Activated naive CD4-positive, alpha-beta T cell treated with anti-CD3 and anti-CD28 coated beads, Interleukin-2, amount 50 U/mL, for 24 hours (primary cell): ENCODE measurements around the gene GPC4.

ENCODE experiments used
- H3K27ac Mint-ChIP-seq: one replicate; pipeline ENCODE4 v1.8.0; 2021; ENCODE audit warnings: mild to moderate bottlenecking, mixed read lengths
- H3K27me3 Mint-ChIP-seq: one replicate; pipeline ENCODE4 v1.8.0; 2021; ENCODE audit warnings: mixed read lengths
- H3K36me3 Mint-ChIP-seq: one replicate; pipeline ENCODE4 v1.8.0; 2021; ENCODE audit warnings: mixed read lengths
- H3K4me1 Mint-ChIP-seq: one replicate; pipeline ENCODE4 v1.8.0; 2021; ENCODE audit warnings: mixed read lengths
- H3K4me3 Mint-ChIP-seq: one replicate; pipeline ENCODE4 v1.8.0; 2021; ENCODE audit warnings: mild to moderate bottlenecking, mixed read lengths
- H3K9me3 Mint-ChIP-seq: one replicate; pipeline ENCODE4 v1.8.0; 2021; ENCODE audit warnings: mixed read lengths

The GPC4 gene

DNA sequence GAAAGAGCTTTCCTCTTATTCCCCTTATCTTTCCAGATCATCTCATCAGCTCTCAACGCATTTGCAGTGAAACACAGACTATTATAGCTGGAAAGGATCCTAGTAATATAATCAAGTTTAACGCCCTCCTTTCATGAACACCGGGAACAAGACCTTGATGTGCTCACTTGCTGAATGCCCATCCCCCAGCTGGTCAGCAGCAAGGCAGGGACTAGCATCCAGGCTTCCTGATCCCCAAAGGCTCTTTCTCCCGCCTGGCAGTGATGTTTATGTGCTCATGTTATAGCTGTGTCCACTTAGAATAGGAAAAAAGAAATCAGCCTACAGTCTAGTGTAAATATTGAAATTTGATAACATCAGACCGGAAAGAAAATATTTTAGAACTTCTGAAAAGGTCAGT lies 24.6 kb downstream of the GPC4 start:
- no peak overlapping the region for H3K27ac Mint-ChIP-seq
- no peaks in the 10 kb centered on the region for H3K27me3 Mint-ChIP-seq
- H3K4me3 Mint-ChIP-seq = no peak overlapping the region
- no peaks in the 10 kb centered on the region for H3K4me1 Mint-ChIP-seq
- no peaks in the 10 kb centered on the region for H3K9me3 Mint-ChIP-seq
- no peaks in the 10 kb centered on the region for H3K36me3 Mint-ChIP-seq

DNA sequence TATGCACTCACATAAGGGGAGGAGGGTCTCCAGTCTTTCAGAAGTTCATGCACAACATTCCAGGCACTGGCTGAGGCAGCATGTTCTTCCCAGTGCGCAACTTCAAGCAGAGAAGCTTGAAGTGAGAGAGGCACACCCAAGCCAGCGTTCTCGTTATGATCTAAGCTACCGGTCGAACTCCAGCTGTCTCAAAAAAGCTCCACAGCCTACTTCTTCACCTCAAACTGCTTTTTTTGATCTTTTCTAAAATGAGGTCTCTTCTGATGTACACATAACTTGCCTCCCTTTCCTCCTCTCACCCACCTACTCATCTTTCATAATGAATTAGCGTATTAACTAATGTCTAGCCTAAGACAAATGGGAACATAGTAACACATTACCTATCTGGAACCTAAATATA lies 25.3 kb downstream of the GPC4 start:
- Mint-ChIP-seq H3K36me3 (no peaks in the 10 kb centered on the region), H3K4me1 (no peaks in the 10 kb centered on the region), H3K4me3 (no peak overlapping the region), H3K9me3 (no peaks in the 10 kb centered on the region), H3K27me3 (no peaks in the 10 kb centered on the region), H3K27ac (no peak overlapping the region)

DNA sequence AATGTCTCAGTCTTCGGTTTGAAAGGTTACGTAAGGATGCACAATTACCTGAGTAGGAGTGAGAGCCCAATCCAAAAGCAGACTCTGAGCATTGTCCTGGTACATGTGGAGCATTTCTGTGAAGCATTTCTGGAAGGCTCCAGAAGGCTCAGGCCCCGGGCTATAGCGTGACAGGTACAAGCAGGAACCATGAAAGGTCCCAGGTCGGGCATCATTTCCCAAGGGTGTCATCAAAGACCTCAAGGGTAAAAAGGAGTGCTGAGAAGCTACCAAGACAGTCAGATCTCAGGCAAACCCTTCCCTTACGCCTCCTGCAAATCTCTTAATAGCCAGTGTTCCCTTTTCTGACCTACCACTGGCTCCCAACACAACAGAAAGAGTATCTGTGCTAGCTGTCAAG lies 30.8 kb downstream of the GPC4 start:
- Mint-ChIP-seq H3K27me3 (no peaks in the 10 kb centered on the region), H3K4me1 (no peaks in the 10 kb centered on the region), H3K27ac (no peak overlapping the region), H3K36me3 (no peaks in the 10 kb centered on the region), H3K4me3 (no peak overlapping the region), H3K9me3 (no peaks in the 10 kb centered on the region)

DNA sequence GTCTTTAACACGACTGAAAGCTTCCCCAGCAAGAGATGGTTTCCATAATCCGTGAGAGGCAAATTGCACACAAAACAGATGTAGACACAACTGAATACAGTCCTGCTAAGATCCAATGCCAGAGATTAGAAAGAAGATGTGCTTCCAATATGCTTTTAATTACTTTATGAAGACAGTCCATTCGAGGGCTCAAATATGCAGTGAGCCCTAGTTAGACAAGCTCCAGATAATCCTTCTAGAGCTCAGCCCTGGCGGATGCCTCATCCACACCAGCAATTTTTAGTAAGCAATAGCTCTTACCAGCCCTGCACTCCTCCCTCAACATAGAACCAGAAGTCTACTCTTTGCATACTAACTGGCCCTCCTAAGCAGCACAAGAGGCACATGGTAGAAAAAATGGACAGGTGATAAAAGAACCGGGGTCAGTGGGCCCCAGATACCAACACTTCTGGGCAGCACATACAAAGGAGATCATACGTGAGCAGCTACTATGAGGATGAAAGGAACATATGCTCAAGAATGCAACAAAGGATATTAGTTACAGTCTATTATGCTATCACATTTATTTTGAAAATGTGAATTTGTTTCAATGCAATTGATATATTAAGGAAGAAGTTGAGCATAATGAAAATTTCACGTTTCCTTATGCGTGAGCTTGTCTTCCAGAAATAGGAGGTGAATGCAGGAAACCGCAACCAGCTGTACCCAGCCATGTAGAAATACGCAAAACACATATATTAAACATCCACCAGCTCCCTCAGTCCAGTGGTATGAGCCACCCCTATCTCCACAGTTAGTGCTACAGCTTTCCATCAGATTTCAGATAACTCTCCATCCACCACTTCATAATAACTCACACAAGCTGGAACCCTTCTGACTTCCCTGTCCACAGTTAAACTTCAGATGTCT lies 34.3 kb downstream of the GPC4 start:
- H3K36me3 Mint-ChIP-seq = no peaks in the 10 kb centered on the region
- no peaks in the 10 kb centered on the region for H3K27me3 Mint-ChIP-seq
- no peak overlapping the region for H3K4me3 Mint-ChIP-seq
- H3K9me3 Mint-ChIP-seq = no peaks in the 10 kb centered on the region
- no peak overlapping the region for H3K27ac Mint-ChIP-seq
- H3K4me1 Mint-ChIP-seq = no peaks in the 10 kb centered on the region

DNA sequence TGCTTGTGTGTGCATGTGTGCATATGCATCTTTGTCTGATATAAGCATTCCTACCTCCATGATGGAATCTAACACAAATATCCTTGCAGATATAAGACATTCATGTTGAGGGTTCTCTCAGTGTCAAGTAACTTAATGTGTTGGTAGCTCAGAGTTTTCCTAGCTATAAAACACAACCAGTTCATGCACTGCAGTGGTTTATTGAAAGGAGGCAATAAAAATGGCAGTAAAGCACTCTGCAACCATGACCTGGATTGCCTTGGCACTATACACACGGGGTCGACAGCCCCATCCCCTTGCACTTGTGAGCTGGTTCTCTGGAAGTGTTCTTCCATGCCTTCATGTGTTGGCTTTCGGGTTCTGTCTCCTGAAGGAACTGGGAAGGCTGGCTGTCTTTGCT lies 38.9 kb downstream of the GPC4 start:
- Mint-ChIP-seq H3K4me1 (no peaks in the 10 kb centered on the region), H3K27ac (no peak overlapping the region), H3K9me3 (no peaks in the 10 kb centered on the region), H3K36me3 (no peaks in the 10 kb centered on the region), H3K4me3 (no peak overlapping the region), H3K27me3 (peaks cover 2% of the 10 kb centered on the region)

DNA sequence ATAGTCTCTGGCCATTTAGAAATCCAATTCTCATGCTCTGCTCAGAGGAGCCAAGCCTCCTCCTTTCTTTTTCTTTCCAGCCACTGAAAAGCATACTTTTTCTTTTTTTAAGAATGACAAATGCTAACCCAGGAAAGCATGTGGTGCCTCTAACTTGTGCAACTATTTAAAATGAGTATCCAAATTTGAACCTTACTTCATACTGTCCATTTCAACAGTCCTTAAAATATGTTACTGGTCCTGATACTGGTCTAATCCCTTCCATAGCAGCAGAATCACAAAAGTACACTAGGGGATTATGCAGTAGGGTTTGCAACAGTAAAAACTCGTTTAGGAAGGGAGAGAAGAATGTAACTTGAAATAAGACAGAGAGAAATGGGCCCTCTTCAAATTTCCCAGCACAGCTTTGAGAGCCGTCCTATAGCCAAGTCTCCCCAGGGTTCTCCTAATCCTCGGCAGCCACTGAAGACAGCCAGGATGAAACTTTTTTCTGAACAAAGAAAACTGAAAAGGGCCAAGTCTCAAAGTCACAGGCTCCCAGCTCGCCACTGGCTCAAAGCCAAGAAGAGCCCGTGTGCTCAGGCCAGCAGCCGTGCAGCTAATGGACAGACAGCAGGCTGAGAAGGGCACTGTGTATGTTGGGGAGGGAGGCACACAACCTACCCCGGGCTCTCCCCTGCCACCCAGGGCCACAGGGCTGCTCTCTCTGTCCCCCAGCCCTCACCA lies 39.5 kb downstream of the GPC4 start:
- Mint-ChIP-seq H3K36me3 (no peaks in the 10 kb centered on the region), H3K27ac (no peak overlapping the region), H3K4me1 (no peaks in the 10 kb centered on the region), H3K9me3 (no peaks in the 10 kb centered on the region), H3K27me3 (peaks cover 2% of the 10 kb centered on the region), H3K4me3 (no peak overlapping the region)

DNA sequence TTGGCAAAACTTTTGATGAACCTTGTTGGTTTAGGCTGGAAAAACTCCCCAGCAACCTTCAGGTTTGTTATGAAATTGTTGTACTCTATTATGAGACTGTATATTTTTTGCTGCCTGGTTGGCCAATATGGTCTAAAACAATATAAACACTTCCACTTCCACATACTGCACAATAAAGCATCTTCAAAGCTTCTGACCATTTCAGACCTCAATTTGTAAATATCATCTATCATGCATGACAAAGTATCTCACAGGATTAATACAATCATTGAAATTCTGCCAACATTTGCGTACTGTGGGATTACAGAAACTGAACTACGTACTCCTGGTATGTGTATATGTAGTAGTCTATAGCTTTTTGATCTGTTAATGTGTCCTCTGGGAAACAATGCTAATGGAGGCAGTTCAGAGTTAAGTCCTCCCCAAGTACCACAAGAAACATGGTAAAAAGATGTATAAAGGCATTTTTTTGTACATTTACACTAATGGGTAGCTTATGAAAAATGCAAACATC lies 40.4 kb downstream of the GPC4 start:
- Mint-ChIP-seq H3K36me3 (no peaks in the 10 kb centered on the region), H3K4me1 (no peaks in the 10 kb centered on the region), H3K27me3 (peaks cover 2% of the 10 kb centered on the region), H3K27ac (no peak overlapping the region), H3K4me3 (no peak overlapping the region), H3K9me3 (no peaks in the 10 kb centered on the region)

DNA sequence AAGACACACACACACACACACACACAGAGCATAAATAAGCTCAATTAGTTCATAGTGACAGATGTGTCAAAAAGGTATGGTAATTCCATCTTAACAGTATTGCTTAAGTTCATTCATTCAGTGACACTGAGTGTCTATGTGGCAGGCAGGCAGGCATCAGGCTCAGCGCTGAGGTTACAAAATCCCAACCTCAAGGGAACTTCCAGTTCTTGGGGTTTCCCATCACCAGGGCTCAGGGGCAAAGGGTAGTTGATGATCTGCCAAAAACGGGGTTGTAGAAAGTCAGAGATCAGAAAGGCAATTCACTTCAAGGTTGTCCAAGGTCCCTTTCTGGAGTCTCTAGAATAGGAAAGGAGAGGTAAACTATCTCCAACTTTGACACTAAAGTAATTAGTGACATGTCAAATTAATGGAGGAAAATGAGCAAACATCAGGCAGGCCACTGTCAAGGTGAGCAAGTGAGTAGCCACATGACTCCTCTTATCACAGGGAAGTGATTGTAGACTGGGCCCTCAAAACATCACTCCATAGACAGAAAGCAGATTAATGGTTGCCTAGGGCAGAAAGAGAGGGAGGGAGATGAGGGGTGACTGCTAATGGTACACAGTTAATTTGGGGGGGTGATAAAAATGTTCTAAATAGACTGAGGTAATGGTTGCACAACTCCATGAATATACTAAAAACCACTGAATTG lies 41.8 kb downstream of the GPC4 start:
- Mint-ChIP-seq H3K9me3 (no peaks in the 10 kb centered on the region), H3K4me3 (no peak overlapping the region), H3K27ac (no peak overlapping the region), H3K4me1 (no peaks in the 10 kb centered on the region), H3K27me3 (peaks cover 2% of the 10 kb centered on the region), H3K36me3 (no peaks in the 10 kb centered on the region)

DNA sequence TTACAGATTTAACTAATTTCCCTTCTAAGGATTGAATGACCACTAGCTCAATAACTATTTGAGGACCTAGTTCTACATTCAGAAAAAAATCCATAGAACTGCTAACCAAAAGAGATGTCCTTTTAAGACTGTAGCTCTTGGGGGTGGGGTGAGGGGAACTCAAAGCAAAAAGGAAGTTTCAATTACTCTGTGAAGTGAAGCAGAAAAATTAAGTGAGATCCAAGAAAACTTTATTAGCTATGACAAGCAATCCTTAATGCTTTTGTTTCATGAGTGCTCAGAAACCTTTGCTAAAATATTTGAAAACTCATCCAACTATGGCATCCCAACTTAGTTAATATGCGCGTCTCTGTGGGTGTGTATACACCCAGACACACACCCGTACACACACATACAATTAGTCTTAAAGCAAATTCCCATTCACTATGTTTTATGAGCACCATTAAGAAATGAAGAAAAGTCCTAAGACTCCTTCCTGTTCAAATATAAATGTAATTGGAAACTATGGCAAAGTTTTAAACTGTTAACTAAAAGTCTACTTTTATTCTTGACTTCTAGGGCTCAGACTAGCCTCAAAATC lies 44.5 kb downstream of the GPC4 start:
- peaks cover 2% of the 10 kb centered on the region for H3K27me3 Mint-ChIP-seq
- H3K4me1 Mint-ChIP-seq = no peaks in the 10 kb centered on the region
- H3K4me3 Mint-ChIP-seq = no peak overlapping the region
- no peaks in the 10 kb centered on the region for H3K9me3 Mint-ChIP-seq
- no peak overlapping the region for H3K27ac Mint-ChIP-seq
- no peaks in the 10 kb centered on the region for H3K36me3 Mint-ChIP-seq

DNA sequence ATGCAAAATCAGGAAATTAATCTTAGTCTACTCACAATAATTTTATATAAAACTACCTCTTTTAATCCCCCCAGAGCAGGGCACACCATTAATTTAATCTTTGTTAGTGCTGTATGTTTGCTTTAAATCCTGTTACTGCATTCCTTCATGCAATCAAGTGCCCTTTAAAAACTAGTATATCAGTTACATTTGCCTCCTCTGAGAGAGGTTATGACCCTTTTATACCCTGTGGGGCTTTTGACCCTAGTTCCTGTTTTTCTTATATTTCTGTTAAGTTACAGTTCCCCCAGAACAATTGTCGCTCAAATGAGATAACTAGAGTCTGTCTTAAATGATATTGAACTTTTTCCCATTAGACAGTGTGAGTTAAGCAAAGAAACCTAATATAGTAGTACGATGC lies 46.2 kb downstream of the GPC4 start:
- Mint-ChIP-seq H3K4me3 (no peak overlapping the region), H3K36me3 (no peaks in the 10 kb centered on the region), H3K9me3 (no peaks in the 10 kb centered on the region), H3K27ac (no peak overlapping the region), H3K4me1 (no peaks in the 10 kb centered on the region), H3K27me3 (peaks cover 1% of the 10 kb centered on the region)

DNA sequence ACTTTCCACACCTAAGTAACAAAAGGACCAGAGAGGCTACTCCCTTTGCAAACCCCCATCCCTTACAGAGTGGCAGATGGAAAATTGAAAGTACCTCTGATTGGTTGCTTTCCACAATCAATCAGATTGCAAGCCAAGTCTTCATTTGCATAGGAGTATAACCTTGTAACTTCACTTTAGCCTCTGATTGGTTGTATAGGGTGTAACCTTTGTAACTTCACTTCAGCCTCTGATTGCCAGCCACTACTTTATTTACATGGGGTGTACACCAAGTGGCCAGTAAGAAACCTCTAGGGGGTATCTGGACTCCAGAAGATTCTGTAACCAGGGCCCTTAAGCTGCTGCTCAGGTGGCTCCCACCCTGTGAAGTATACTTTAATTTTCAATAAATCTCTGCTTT lies 48.6 kb downstream of the GPC4 start:
- Mint-ChIP-seq H3K4me1 (no peaks in the 10 kb centered on the region), H3K27ac (no peak overlapping the region), H3K4me3 (no peak overlapping the region), H3K9me3 (no peaks in the 10 kb centered on the region), H3K27me3 (no peaks in the 10 kb centered on the region), H3K36me3 (no peaks in the 10 kb centered on the region)

DNA sequence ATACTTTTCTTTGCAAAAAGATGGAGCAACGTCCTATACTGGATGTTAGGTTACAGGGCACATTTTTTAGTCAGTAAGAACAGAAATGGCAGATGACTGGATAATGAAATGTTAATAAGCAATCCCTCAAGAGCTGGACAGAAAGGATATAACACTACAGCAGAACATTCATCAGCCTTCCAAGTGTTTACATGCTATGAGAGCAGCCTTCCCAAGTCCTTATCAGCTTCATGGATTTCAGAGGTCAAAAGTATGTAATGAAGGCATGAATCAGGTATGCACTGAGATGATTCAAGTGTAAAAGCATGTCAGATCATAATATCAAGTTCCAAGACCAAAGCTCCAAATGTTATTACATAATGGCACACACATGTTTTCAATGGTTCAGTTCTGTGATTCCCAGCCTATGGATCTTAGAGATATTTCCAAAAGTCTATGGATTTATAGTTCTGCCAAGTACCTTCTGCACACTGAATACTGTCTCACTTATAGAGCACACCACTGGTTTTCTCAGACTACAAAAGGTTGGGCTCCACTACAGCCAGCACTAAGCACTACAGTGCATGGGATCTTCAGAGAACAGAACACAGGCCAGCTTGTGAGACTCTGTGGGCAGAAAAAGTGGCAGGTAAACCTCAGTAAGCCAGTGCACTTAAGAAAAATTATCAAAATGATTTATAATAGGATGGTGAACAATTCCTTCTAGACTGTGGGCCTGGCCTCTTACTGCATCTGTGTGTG lies 49.2 kb downstream of the GPC4 start:
- Mint-ChIP-seq H3K4me1 (no peaks in the 10 kb centered on the region), H3K9me3 (no peaks in the 10 kb centered on the region), H3K4me3 (no peak overlapping the region), H3K27me3 (no peaks in the 10 kb centered on the region), H3K27ac (no peak overlapping the region), H3K36me3 (no peaks in the 10 kb centered on the region)

DNA sequence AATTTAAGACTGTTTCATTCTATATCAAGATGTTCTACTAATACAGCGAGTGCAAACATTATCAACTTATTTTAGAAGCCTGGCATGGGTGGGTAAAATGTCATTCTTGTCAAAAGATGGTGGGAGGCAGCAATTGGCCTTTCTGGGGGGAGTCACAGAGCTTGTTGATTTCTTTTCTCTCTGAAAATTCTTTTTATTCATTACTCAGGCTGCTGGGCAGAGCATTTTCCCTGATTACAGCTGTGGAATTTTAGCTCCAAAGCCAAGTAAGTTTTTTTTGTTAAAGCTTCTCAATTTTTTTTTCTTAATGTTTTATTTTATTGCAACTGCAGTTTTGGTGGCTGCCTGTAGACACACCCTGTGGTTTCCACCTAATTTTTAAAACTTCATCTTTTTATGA lies 50.4 kb downstream of the GPC4 start:
- Mint-ChIP-seq H3K4me3 (no peak overlapping the region), H3K27ac (no peak overlapping the region), H3K27me3 (no peaks in the 10 kb centered on the region), H3K36me3 (no peaks in the 10 kb centered on the region), H3K9me3 (no peaks in the 10 kb centered on the region), H3K4me1 (no peaks in the 10 kb centered on the region)

DNA sequence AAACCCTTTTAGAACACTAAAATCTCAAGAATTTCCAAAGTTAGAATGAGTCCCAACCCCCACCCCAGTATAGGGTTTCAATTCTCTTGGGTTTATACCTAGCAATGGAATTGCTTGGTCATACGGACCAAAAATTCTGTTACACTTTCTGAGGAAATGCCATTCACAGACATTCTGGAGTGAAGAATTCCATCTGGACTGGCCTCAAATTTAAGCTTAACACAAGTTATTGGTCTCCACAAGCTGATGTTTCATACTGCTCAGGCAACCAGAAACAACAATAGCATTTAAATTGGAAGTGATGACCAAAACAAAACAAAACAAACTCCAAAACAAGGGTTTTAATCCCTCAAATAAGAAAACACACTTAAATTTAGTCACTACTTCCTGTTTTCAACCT lies 51.1 kb downstream of the GPC4 start:
- H3K27me3 Mint-ChIP-seq = no peaks in the 10 kb centered on the region
- H3K4me1 Mint-ChIP-seq = no peaks in the 10 kb centered on the region
- H3K27ac Mint-ChIP-seq = no peak overlapping the region
- H3K4me3 Mint-ChIP-seq = no peak overlapping the region
- no peaks in the 10 kb centered on the region for H3K9me3 Mint-ChIP-seq
- H3K36me3 Mint-ChIP-seq = no peaks in the 10 kb centered on the region

DNA sequence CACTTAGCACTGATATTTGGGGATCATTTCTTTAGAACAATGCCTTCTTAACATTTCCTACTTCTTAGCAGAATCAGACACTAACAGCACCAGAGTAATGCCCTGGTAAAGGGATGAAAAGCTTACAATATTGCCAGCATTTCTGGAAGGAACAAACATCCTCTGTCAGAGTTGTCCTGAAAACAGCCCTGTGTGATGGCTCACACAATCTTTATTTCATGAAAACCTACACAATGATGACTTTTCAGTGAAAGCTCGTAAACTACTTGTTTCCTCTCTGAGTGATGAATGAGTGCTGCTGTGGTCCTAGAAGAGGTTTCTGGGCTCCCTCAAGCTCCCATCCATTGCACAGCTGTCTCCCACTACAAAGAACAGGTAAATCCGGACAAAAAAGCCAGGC lies 52.8 kb downstream of the GPC4 start:
- no peak overlapping the region for H3K27ac Mint-ChIP-seq
- no peaks in the 10 kb centered on the region for H3K4me1 Mint-ChIP-seq
- no peaks in the 10 kb centered on the region for H3K27me3 Mint-ChIP-seq
- H3K36me3 Mint-ChIP-seq = no peaks in the 10 kb centered on the region
- no peak overlapping the region for H3K4me3 Mint-ChIP-seq
- no peaks in the 10 kb centered on the region for H3K9me3 Mint-ChIP-seq
